K562 (cell line): ENCODE data around the gene NR6A1. TPM values are rescaled to one million over a fixed set of nuclear protein-coding genes. Genes with fewer than 3 reads are reported as not detected.

Experiments
- ATAC-seq: fragments of 200-7000 bp; cut with Tn5 transposase; 3 replicates; pipeline ENCODE4 v1.9.1; 2020; ENCODE audit warnings: moderate library complexity
- BruUV-seq: library from RNA; stranded (reverse); fragments of 400-500 nt; replicated peaks from 2 replicates; lab custom pipeline; 2021; lab: Mats Ljungman, UMichigan
- CTCF ChIA-PET: fragments of 300-600 bp; formaldehyde crosslinking; extraction: SDS; loops from one replicate; lab custom pipeline; 2021; ENCODE audit warnings: low intra/inter-chr PET ratio; lab: Yijun Ruan, JAX
- POLR2A ChIA-PET: fragments of 300-600, 350-650 bp; sonication (Branson Sonifier 250); formaldehyde crosslinking; extraction: SDS; loops from one replicate; lab custom pipeline; 2021; ENCODE audit warnings: antibody characterized with exemption, inconsistent platforms; lab: Yijun Ruan, JAX
- DNase-seq, 4 experiments: peaks; one replicate each; pipeline versions ENCODE4 v3.0.0 to v3.0.0-alpha.2; 2011 to 2018; ENCODE audit warnings: low spot score in 3 of 4, mixed read lengths in 3 of 4; ENCODE audit errors: extremely low read depth in 1 of 4
- FAIRE-seq: peaks from 2 replicates; lab custom pipeline; 2011; peaks lifted over from hg19 to GRCh38; lab: Jason Lieb, UNC
- H2AFZ ChIP-seq: 2 replicates; pipeline ENCODE4 v1.6.0; 2011; ENCODE audit warnings: low read depth, low read length, control low read depth, inconsistent platforms
- H3K27ac ChIP-seq: fragments of 200-600 bp; 3 replicates; pipeline ENCODE4 v1.8.0; 2011; ENCODE audit warnings: low read depth, mild to moderate bottlenecking, control low read depth, inconsistent platforms, low read length, moderate library complexity, mixed read lengths; ENCODE audit errors: extremely low read depth
- H3K27me3 ChIP-seq, 2 experiments: fragments of 300-600 bp in 1 of 2; 2 replicates in 1 of 2; 3 replicates in 1 of 2; pipeline versions ENCODE4 v1.6.0 to v1.8.0; 2011; ENCODE audit warnings: inconsistent platforms in 2 of 2, low read length in 2 of 2, mild to moderate bottlenecking in 1 of 2, mixed read lengths in 1 of 2, moderate library complexity in 1 of 2; ENCODE audit not compliant: control insufficient read depth in 2 of 2, insufficient read depth in 2 of 2
- H3K36me3 ChIP-seq: fragments of 300-600 bp; 3 replicates; pipeline ENCODE4 v1.8.0; 2011; ENCODE audit warnings: mild to moderate bottlenecking, low read length, inconsistent platforms; ENCODE audit not compliant: control insufficient read depth, insufficient read depth
- H3K4me1 ChIP-seq, 2 experiments: fragments of 200-600 bp in 1 of 2; replicated peaks in 1 of 2; 2 replicates in 1 of 2; 3 replicates in 1 of 2; pipeline versions ENCODE4 v1.5.1 to v1.8.0; 2011; ENCODE audit warnings: inconsistent platforms in 2 of 2, low read length in 2 of 2, mild to moderate bottlenecking in 1 of 2, mixed read lengths in 1 of 2, moderate library complexity in 1 of 2; ENCODE audit not compliant: control insufficient read depth in 2 of 2, insufficient read depth in 2 of 2
- H3K4me2 ChIP-seq: 2 replicates; pipeline ENCODE4 v1.6.1; 2011; ENCODE audit warnings: low read length, control low read depth, inconsistent platforms, mixed read lengths; ENCODE audit not compliant: insufficient read depth
- H3K4me3 ChIP-seq: fragments of 200-600 bp; sonication (generic), shearing (Covaris generic); 2 replicates; pipeline ENCODE4 v1.5.1; 2016; ENCODE audit warnings: control low read depth, inconsistent platforms
- H3K79me2 ChIP-seq: fragments of 200-600 bp; 3 replicates; pipeline ENCODE4 v1.8.0; 2011; ENCODE audit warnings: low read length, inconsistent platforms; ENCODE audit not compliant: control insufficient read depth, insufficient read depth
- H3K9ac ChIP-seq, 2 experiments: 2 replicates each; pipeline versions ENCODE4 v1.6.0 to v1.6.1; 2011; ENCODE audit warnings: low read depth in 2 of 2, low read length in 2 of 2, control low read depth in 1 of 2, inconsistent platforms in 1 of 2, mild to moderate bottlenecking in 1 of 2, mixed read lengths in 1 of 2; ENCODE audit not compliant: insufficient read depth in 1 of 2
- H3K9me1 ChIP-seq: one replicate; pipeline ENCODE4 v1.6.0; 2011; ENCODE audit warnings: inconsistent platforms, mild to moderate bottlenecking, low read length, moderate library complexity; ENCODE audit not compliant: control insufficient read depth, insufficient read depth
- H3K9me3 ChIP-seq: replicated peaks from 2 replicates; pipeline ENCODE4 v1.5.1; 2011; ENCODE audit warnings: low read depth, low read length, inconsistent platforms; ENCODE audit not compliant: control insufficient read depth, insufficient read depth
- H4K20me1 ChIP-seq: replicated peaks from 2 replicates; pipeline ENCODE4 v1.6.1; 2011; ENCODE audit warnings: low read length, inconsistent platforms, mixed read lengths; ENCODE audit not compliant: control insufficient read depth, insufficient read depth
- CTCF ChIP-seq, 3 experiments: IDR thresholded peaks in 2 of 3; conservative IDR thresholded peaks in 1 of 3; 2 replicates each; pipeline ENCODE4 v1.5.1; 2011 to 2012; ENCODE audit warnings: low read length in 3 of 3, mild to moderate bottlenecking in 3 of 3, control low read depth in 2 of 3, improper control_type of control experiment in 1 of 3, inconsistent platforms in 1 of 3, low read depth in 1 of 3, mixed read lengths in 1 of 3, moderate library complexity in 1 of 3; ENCODE audit not compliant: insufficient read depth in 2 of 3
- TEAD1 ChIP-seq, 2 experiments: fragments of 450-650 bp in 1 of 2; sonication (generic) in 1 of 2; formaldehyde crosslinking; IDR thresholded peaks; 2 replicates each; pipeline versions ENCODE4 v1.4.0 to v1.8.0; 2020 to 2022; ENCODE audit warnings: mild to moderate bottlenecking in 2 of 2, missing genetic modification reagents in 1 of 2
- WGBS: fragments of 100-300 bp; shearing (Covaris generic); methylation state at CpG from one replicate; pipeline ENCODE4 v1.1.6; 2016; ENCODE audit warnings: low coverage, mixed read lengths; ENCODE audit not compliant: insufficient coverage; ENCODE audit errors: missing lambda C conversion rate; 5-methylcytosine and 5-hydroxymethylcytosine counted together
- in situ Hi-C: fragments of 300-500 bp; cut with MboI; formaldehyde crosslinking; loops from 4 replicates; pipeline ENCODE4 v1.15.0; 2018; ENCODE audit warnings: inconsistent platforms, mixed read lengths
- intact Hi-C: fragments of 100-400 bp; cut with micrococcal nuclease; formaldehyde crosslinking; loops from 2 replicates; pipeline ENCODE4 v1.14.2; 2022
- polyA plus RNA-seq, 8 experiments: library from polyadenylated mRNA; depleted of rRNA in 4 of 8; stranded (reverse) in 5 of 8; unstranded in 3 of 8; fragments of >200 nt; fragmentation: Nextera tagmentation in 2 of 8; fragmentation: Illumina TruSeq in 1 of 8; extraction: Ambion mirVana in 2 of 8; extraction: Trizol in 1 of 8; gene quantifications; 2 replicates each; pipeline versions ENCODE4 v1.2.1 to v1.2.3, GENCODE V29; 2011 to 2014; ENCODE audit warnings: inconsistent platforms in 1 of 8, missing spikeins in 1 of 8
- total RNA-seq, 7 experiments: library from RNA; depleted of rRNA in 6 of 7; stranded (reverse); fragments of >200 nt in 6 of 7; fragmentation: Illumina TruSeq in 2 of 7; extraction: Trizol in 2 of 7; gene quantifications; 2 replicates each; pipeline versions ENCODE4 v1.2.1 to v1.2.3, GENCODE V29; 2011 to 2021; ENCODE audit warnings: low replicate concordance in 1 of 7
- TF ChIP-seq, protein P1 (sequence below): fragments of 250-450 bp; sonication (Bioruptor Pico); IDR thresholded peaks from 2 replicates; pipeline ENCODE4 v1.5.0; 2021

The NR6A1 gene
- total and polyA plus RNA-seq, 9 of the 15 experiments (the other 6 are each of a cell fraction or from before 2014, with no cell fraction given): 9.7 to 55.4 (median 28.3) TPM

DNA sequence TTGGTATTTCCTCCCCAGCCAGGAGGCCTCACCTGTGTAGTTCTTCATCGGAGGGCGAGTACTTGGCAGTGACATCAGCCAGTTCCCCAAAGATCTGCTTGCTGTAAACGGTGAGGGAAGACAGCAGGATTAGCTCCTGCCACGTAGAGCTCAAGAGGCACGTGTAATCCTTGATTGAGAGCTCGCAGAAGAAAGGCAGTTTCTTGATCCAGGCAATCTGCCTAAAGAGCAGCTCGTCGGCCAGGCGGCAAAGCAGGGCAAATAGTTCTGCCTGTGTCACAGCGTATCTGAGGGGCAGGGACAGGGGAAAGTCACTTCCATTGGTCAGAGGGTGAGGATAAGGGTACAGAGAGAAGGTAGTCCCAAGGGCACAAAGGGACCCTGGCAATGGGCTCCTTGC, 235.3 kb downstream of the NR6A1 start (continued):
- no peak for TF ChIP-seq CTCF (IDR thresholded peaks at IDR 0.05 in 2 of 3, conservative IDR thresholded peaks at IDR 0.05 in 1 of 3; ENCODE audit: insufficient read depth in 2 of 3, low read depth in 1 of 3, low read length in 3 of 3)
- TF ChIP-seq, all 486 proteins: peak for 0

GRCh38 chr9:124532897-124533296, 238.2 kb downstream of the NR6A1 start:
- H3K36me3 ChIP-seq: peaks cover 71% of the 10 kb centered on the region; the same call in 2 of the 3 replicates
- intact Hi-C loops: no loop called here
- TF ChIP-seq, protein P1, sequence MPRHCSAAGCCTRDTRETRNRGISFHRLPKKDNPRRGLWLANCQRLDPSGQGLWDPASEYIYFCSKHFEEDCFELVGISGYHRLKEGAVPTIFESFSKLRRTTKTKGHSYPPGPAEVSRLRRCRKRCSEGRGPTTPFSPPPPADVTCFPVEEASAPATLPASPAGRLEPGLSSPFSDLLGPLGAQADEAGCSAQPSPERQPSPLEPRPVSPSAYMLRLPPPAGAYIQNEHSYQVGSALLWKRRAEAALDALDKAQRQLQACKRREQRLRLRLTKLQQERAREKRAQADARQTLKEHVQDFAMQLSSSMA (CRISPR knock-in tag): no peak
- TF ChIP-seq TEAD1 (CRISPR knock-in tag; IDR thresholded peaks at IDR 0.05) (no peak), CTCF (IDR thresholded peaks at IDR 0.05 in 2 of 3, conservative IDR thresholded peaks at IDR 0.05 in 1 of 3; ENCODE audit: insufficient read depth in 2 of 3, low read depth in 1 of 3, low read length in 3 of 3) (peak in 2 of 3 experiments; percentile 9 to 16; a peak in 2 of 6 replicates)
- TF ChIP-seq, all 486 proteins: peak for 1
- Histone ChIP-seq H4K20me1 (no peaks in the 10 kb centered on the region; the same call in 1 of the 2 replicates), H3K4me3 (no peak overlapping the region), H3K4me1 (peaks cover 0 to 2% of the 10 kb centered on the region in 2 experiments; a peak in 3 of 5 replicates), H3K79me2 (no peaks in the 10 kb centered on the region), H3K9me1 (no peaks in the 10 kb centered on the region), H3K9ac (0 out of 4 replicates have a peak overlapping the region, but pooled peaks of 1 of the 2 experiments have one; percentile 10), H3K9me3 (no peaks in the 10 kb centered on the region), H3K27me3 (no peaks in the 10 kb centered on the region), H3K4me2 (no peak overlapping the region), H3K27ac (no peak overlapping the region), H2AFZ (no peak overlapping the region)
- DNase-seq (no peak), FAIRE-seq (no peak), ATAC-seq (no peak)
- WGBS: 75% methylated on average over 2 of the region's 2 CpGs
- no TSS peak for BruUV-seq
- in situ Hi-C loops: no loop called here
- ChIA-PET CTCF (no interaction called here), POLR2A (interaction anchor here (1.3 to 1.4 kb wide), 2 partner anchors 12 to 17 kb away, joined by 3 to 4 read pairs; no protein-coding TSS in a partner anchor)
